Airway epithelial cell (primary cell): ENCODE results near the gene PLOD1. TPM values are rescaled to one million over a fixed set of nuclear protein-coding genes. Genes with fewer than 3 reads are reported as not detected.

Experiments used
- total RNA-seq: library from RNA; depleted of rRNA; stranded (reverse); fragments of >200 nt; gene quantifications from 2 replicates; pipeline ENCODE4 v1.2.3, GENCODE V29; 2015

Gene PLOD1
- total RNA-seq: 127 and 152 TPM in 2 replicates

DNA sequence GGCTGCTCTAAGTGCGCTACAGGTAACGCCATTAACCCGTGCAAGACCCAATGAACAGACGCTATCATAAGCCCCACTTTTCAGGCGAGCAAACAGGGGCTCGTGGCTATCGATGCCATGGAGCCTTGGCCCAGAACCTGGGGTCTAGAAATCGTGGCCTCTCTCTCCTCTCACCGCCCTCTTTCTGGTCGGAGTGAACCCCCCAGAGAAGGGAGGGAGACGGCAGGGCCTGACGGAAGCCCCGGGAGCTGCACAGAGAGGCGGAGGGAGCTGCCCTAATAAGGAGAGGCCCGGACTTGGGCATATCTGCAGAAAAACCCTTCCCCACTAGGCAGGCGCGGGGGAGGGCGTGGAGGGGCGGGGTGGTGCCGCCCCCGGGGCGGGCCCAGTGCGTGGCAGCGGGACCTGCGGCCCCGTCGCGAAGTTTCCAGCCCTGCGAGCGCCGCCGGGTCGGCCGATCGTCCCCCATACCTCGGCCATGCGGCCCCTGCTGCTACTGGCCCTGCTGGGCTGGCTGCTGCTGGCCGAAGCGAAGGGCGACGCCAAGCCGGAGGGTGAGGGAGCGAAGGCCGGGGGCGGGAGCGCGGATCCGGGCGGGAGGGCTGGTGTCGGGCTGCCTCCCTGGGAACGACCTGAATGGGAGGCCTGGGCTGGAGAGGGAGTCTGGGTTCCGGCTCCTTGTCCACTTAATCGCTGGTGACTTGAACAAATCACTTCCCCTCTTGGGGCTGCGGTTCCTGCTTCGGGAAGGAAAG, at the start of gene PLOD1:
PLOD1 (plus strand) TSS at position 416 of the 755 bp plus-strand sequence; CDS start at position 479, 63 bp downstream.

DNA sequence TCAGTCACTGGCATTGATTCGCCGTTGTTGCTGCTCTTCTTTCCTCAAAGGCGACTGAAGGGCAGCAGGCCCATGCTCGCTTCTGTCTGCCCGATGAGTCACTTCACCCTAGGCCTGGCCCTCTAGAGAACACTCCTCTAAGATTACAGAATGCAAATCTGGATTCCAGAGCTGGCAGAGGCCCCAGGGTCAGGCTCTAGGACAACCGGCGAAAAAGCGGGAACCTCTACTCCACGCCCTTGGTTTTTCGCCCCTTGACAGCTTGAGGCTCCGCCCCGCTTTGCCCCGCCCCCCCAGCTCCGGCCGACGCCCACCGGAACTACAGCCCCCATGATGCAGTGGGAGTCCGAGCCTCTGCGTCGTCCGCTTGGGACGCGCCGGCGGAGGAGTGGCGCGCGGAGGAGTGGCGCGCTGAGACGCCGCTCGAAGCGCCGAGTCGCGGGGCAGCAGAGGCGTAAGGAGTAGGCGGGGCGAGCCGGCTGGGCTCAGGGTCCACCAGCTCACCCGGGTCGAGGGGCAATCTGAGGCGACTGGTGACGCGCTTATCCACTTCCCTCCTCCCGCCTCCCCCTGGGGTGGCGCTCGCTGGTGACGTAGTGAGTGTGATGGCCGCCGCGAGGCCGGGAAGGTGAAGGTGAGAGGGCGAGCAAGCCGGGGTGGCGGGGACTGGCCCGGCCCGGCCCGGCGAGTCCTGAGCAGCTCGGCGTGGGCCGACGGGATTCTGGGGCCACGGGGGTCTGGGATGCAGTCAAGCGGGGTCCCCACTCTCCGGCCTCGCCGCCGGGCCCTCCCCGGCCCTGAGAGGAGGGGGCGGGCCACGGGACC, 45.5 kb downstream of the PLOD1 start, which contains the start of gene MFN2:
MFN2 (plus strand) TSS at position 594 of the 825 bp plus-strand sequence. CDS start 8,725 bp downstream, outside the sequence.

Other genes starting within 250 kb of the PLOD1 start
- gene DRAXIN, start 243.0 kb upstream of the PLOD1 start, total RNA-seq: 0.07 TPM in 1 of 2 replicates, not detected in the other
- 89.7 and 119 TPM in 2 replicates for gene AGTRAP, start 198.6 kb upstream of the PLOD1 start, total RNA-seq
- gene C1orf167, start 172.5 kb upstream of the PLOD1 start, total RNA-seq: not detected in 2 replicates
- 10.2 and 13.8 TPM in 2 replicates for gene MTHFR, start 128.8 kb upstream of the PLOD1 start, total RNA-seq
- gene CLCN6, start 128.5 kb upstream of the PLOD1 start, total RNA-seq: 4.4 and 7.1 TPM in 2 replicates
- not detected in 2 replicates for gene NPPA, start 86.9 kb upstream of the PLOD1 start, total RNA-seq
- not detected in 2 replicates for gene NPPB, start 75.8 kb upstream of the PLOD1 start, total RNA-seq
- gene KIAA2013, start 8.3 kb upstream of the PLOD1 start, total RNA-seq: 98.9 and 107 TPM in 2 replicates
- gene MFN2, start 45.7 kb downstream of the PLOD1 start, total RNA-seq: 87.8 and 90.4 TPM in 2 replicates
- 27.4 and 35.2 TPM in 2 replicates for gene MIIP, start 84.8 kb downstream of the PLOD1 start, total RNA-seq
- gene TNFRSF8, start 128.6 kb downstream of the PLOD1 start, total RNA-seq: 0.09 TPM in 1 of 2 replicates, not detected in the other
- 0.07 TPM in 1 of 2 replicates, not detected in the other for gene TNFRSF1B, start 232.3 kb downstream of the PLOD1 start, total RNA-seq